GM12875 (cell line): ENCODE measurements around the gene PBX3.
A peak's percentile ranks its signal among the peaks of the same experiment; 100 is the strongest.

Experiments
- H3K4me3 ChIP-seq: one replicate; pipeline ENCODE4 v1.5.1; 2011; ENCODE audit warnings: low read depth, low read length, control low read depth
- CTCF ChIP-seq: IDR thresholded peaks from 2 replicates; pipeline ENCODE4 v1.5.1; 2011; ENCODE audit warnings: low read depth, mild to moderate bottlenecking, control low read depth, inconsistent platforms, low read length, moderate library complexity, borderline replicate concordance; ENCODE audit not compliant: insufficient read depth

PBX3 gene

GRCh38 chr9:125706651-125707471, 40.3 kb upstream of the PBX3 start, which contains the start of gene MAPKAP1:
Gene MAPKAP1 (minus strand): TSS chr9:125707208. CDS start chr9:125672574, 34,634 bp downstream.
- TF ChIP-seq CTCF: no peak
- H3K4me3 ChIP-seq: peak within 1 kb of the TSS; percentile 98

GRCh38 chr9:125707472-125707804, 39.7 kb upstream of the PBX3 start:
- no peak for TF ChIP-seq CTCF
- H3K4me3 ChIP-seq: peak overlapping the region; percentile 98

- no peak overlapping the region for H3K4me3 ChIP-seq
- TF ChIP-seq CTCF: no peak
These were observed 20.6 kb upstream of the PBX3 start for GRCh38 chr9:125726456-125727132.

- TF ChIP-seq CTCF: no peak
- no peak overlapping the region for H3K4me3 ChIP-seq
These were observed 17.0 kb upstream of the PBX3 start for GRCh38 chr9:125730168-125730567.

- H3K4me3 ChIP-seq: no peak overlapping the region
- TF ChIP-seq CTCF: no peak
These were observed 14.6 kb upstream of the PBX3 start for GRCh38 chr9:125732562-125732961.

GRCh38 chr9:125739436-125739835, 7.7 kb upstream of the PBX3 start:
- no peak for TF ChIP-seq CTCF
- H3K4me3 ChIP-seq: no peak overlapping the region

GRCh38 chr9:125742657-125743056, 4.5 kb upstream of the PBX3 start:
- no peak for TF ChIP-seq CTCF

More at GRCh38 chr9:125742657-125743056, 4.5 kb upstream of the PBX3 start:
- no peak overlapping the region for H3K4me3 ChIP-seq
